Endothelial cell of umbilical vein (primary cell): ENCODE measurements around the gene SSX2IP. TPM values are rescaled to one million over a fixed set of nuclear protein-coding genes. Genes with fewer than 3 reads are reported as not detected.

Experiments used
- BruUV-seq: library from RNA; stranded (reverse); fragments of 400-500 nt; replicated peaks from 2 replicates; lab custom pipeline; 2021; lab: Mats Ljungman, UMichigan
- CTCF ChIA-PET: fragments of 300-600, 350-600 bp; sonication (Branson Sonifier 250); formaldehyde crosslinking; loops from one replicate; lab custom pipeline; 2021; ENCODE audit warnings: antibody characterized with exemption, inconsistent platforms; lab: Charles Lee
- POLR2A ChIA-PET: fragments of 300-600, 350-600 bp; sonication (Branson Sonifier 250); formaldehyde crosslinking; loops from one replicate; lab custom pipeline; 2021; ENCODE audit warnings: antibody characterized with exemption, inconsistent platforms; lab: Charles Lee
- DNase-seq: peaks from one replicate; pipeline ENCODE4 v3.0.0-alpha.2; 2011; ENCODE audit warnings: low read depth, low spot score
- FAIRE-seq: peaks from 2 replicates; lab custom pipeline; 2011; peaks lifted over from hg19 to GRCh38; lab: Jason Lieb, UNC
- H2AFZ ChIP-seq: 2 replicates; pipeline ENCODE4 v1.6.0; 2012; ENCODE audit warnings: low read depth, low read length, control low read depth, inconsistent platforms
- H3K27ac ChIP-seq: 2 replicates; pipeline ENCODE4 v1.5.1; 2011; ENCODE audit warnings: low read depth, mild to moderate bottlenecking, control low read depth, low read length, moderate library complexity; ENCODE audit not compliant: insufficient read depth
- H3K27me3 ChIP-seq, 2 experiments: 2 replicates each; pipeline versions ENCODE4 v1.6.0 to v1.6.1; 2011; ENCODE audit warnings: low read length in 2 of 2, mixed read lengths in 1 of 2; ENCODE audit not compliant: control insufficient read depth in 2 of 2, insufficient read depth in 2 of 2
- H3K36me3 ChIP-seq, 2 experiments: 2 replicates in 1 of 2; 3 replicates in 1 of 2; pipeline ENCODE4 v1.5.1; 2011; ENCODE audit warnings: low read length in 2 of 2, mild to moderate bottlenecking in 1 of 2, moderate library complexity in 1 of 2; ENCODE audit not compliant: control insufficient read depth in 2 of 2, insufficient read depth in 2 of 2; ENCODE audit errors: extremely low read depth in 1 of 2
- H3K4me1 ChIP-seq: 3 replicates; pipeline ENCODE4 v1.5.1; 2011; ENCODE audit warnings: mild to moderate bottlenecking, low read length; ENCODE audit not compliant: control insufficient read depth, insufficient read depth; ENCODE audit errors: extremely low read depth
- H3K4me2 ChIP-seq: 2 replicates; pipeline ENCODE4 v1.6.1; 2011; ENCODE audit warnings: low read length, control low read depth, mixed read lengths; ENCODE audit not compliant: insufficient read depth
- H3K4me3 ChIP-seq, 3 experiments: fragments of 200-600 bp in 1 of 3; sonication (generic), shearing (Covaris generic) in 1 of 3; replicated peaks in 1 of 3; 2 replicates each; pipeline ENCODE4 v1.5.1; 2011 to 2016; ENCODE audit warnings: control low read depth in 3 of 3, low read length in 3 of 3, mild to moderate bottlenecking in 2 of 3, inconsistent platforms in 1 of 3, low read depth in 1 of 3, moderate library complexity in 1 of 3; ENCODE audit not compliant: insufficient read depth in 1 of 3
- H3K79me2 ChIP-seq: 2 replicates; pipeline ENCODE4 v1.6.0; 2012; ENCODE audit warnings: low read length, inconsistent platforms; ENCODE audit not compliant: control insufficient read depth, insufficient read depth
- H3K9ac ChIP-seq: replicated peaks from 2 replicates; pipeline ENCODE3; 2011; ENCODE audit warnings: low read length, control low read depth; ENCODE audit not compliant: insufficient read depth; ENCODE audit errors: extremely low read depth
- H3K9me1 ChIP-seq: replicated peaks from 3 replicates; pipeline ENCODE4 v1.6.0; 2011; ENCODE audit warnings: mild to moderate bottlenecking, low read length; ENCODE audit not compliant: control insufficient read depth, insufficient read depth; ENCODE audit errors: extremely low read depth
- H3K9me3 ChIP-seq: replicated peaks from 2 replicates; pipeline ENCODE4 v1.5.1; 2012; ENCODE audit warnings: low read length, inconsistent platforms; ENCODE audit not compliant: control insufficient read depth, insufficient read depth
- H4K20me1 ChIP-seq: replicated peaks from 2 replicates; pipeline ENCODE3; 2011; ENCODE audit warnings: mild to moderate bottlenecking, low read length; ENCODE audit not compliant: control insufficient read depth, insufficient read depth; ENCODE audit errors: extremely low read depth
- CTCF ChIP-seq, 2 donors: IDR thresholded peaks; 1 replicate in 1 of 2; 2 replicates in 1 of 2; pipeline ENCODE4 v1.5.1; 2011; ENCODE audit warnings: low read length in 2 of 2, mild to moderate bottlenecking in 2 of 2, moderate library complexity in 2 of 2, control low read depth in 1 of 2, inconsistent platforms in 1 of 2, low read depth in 1 of 2; ENCODE audit not compliant: insufficient read depth in 1 of 2; ENCODE audit errors: extremely low read depth in 1 of 2
- EZH2 ChIP-seq: IDR thresholded peaks from 2 replicates; pipeline ENCODE4 v1.6.1; 2012; ENCODE audit warnings: borderline replicate concordance, low read depth, mild to moderate bottlenecking, moderate library complexity, low read length, inconsistent platforms; ENCODE audit not compliant: severe bottlenecking
- FOS ChIP-seq: IDR thresholded peaks from 2 replicates; pipeline ENCODE4 v1.6.1; 2011; ENCODE audit warnings: mild to moderate bottlenecking, low read length, moderate library complexity, borderline replicate concordance; ENCODE audit not compliant: insufficient read depth
- GATA2 ChIP-seq: IDR thresholded peaks from 2 replicates; pipeline ENCODE4 v1.7.0; 2011; ENCODE audit warnings: low read depth, mild to moderate bottlenecking, moderate library complexity, mixed read lengths, low read length; ENCODE audit not compliant: insufficient read length, insufficient read depth
- JUN ChIP-seq: IDR thresholded peaks from 2 replicates; pipeline ENCODE4 v1.6.1; 2011; ENCODE audit warnings: borderline replicate concordance, low read depth; ENCODE audit not compliant: insufficient read length, insufficient read depth
- MAX ChIP-seq: IDR thresholded peaks from 2 replicates; pipeline ENCODE4 v1.6.1; 2011; ENCODE audit not compliant: insufficient read depth, insufficient read length
- MYC ChIP-seq: IDR thresholded peaks from one replicate; pipeline ENCODE4 v1.6.1; 2011; ENCODE audit warnings: mild to moderate bottlenecking, low read depth, low read length
- POLR2A ChIP-seq: IDR thresholded peaks from 2 replicates; pipeline ENCODE4 v1.6.1; 2012; ENCODE audit warnings: low read depth, mild to moderate bottlenecking, control low read depth, low read length
- POLR2AphosphoS5 ChIP-seq: IDR thresholded peaks from 2 replicates; pipeline ENCODE4 v1.6.1; 2012; ENCODE audit warnings: low read depth, mild to moderate bottlenecking, control low read depth, low read length, moderate library complexity; ENCODE audit not compliant: insufficient read depth
- dilution Hi-C: fragments of 300-500 bp; cut with MboI; formaldehyde crosslinking; loops from one replicate; pipeline ENCODE4 v1.15.0; 2019; ENCODE audit warnings: low sequenced_read_pairs; ENCODE audit not compliant: extremely low pct_ligation_motif_present
- intact Hi-C: fragments of 100-400 bp; cut with micrococcal nuclease; formaldehyde crosslinking; loops from one replicate; pipeline ENCODE4 v1.10.0; 2022
- polyA plus RNA-seq, 4 experiments: library from polyadenylated mRNA; depleted of rRNA in 3 of 4; stranded (reverse) in 3 of 4; unstranded in 1 of 4; fragments of >200 nt; gene quantifications; 2 replicates each; pipeline versions ENCODE4 v1.2.1 to v1.2.3, GENCODE V29; 2011 to 2012; ENCODE audit warnings: missing spikeins in 1 of 4
- total RNA-seq: library from RNA; stranded (reverse); gene quantifications from 2 replicates; pipeline ENCODE4 v1.2.3, GENCODE V29; 2021

The SSX2IP gene
- total and polyA plus RNA-seq, 2 donors (not counting 3 experiments of a cell fraction or from before 2014, with no cell fraction given): 0.77 to 8.4 TPM

- Histone ChIP-seq H3K9ac (no peak overlapping the region), H3K9me1 (no peaks in the 10 kb centered on the region), H2AFZ (no peak overlapping the region), H3K4me2 (no peak overlapping the region), H3K79me2 (no peaks in the 10 kb centered on the region), H3K4me1 (no peaks in the 10 kb centered on the region), H3K27ac (no peak overlapping the region), H3K4me3 (no peak overlapping the region), H4K20me1 (no peaks in the 10 kb centered on the region), H3K27me3 (peaks cover 3 to 9% of the 10 kb centered on the region in 2 experiments), H3K36me3 (no peaks in the 10 kb centered on the region), H3K9me3 (no peaks in the 10 kb centered on the region)
- DNase-seq (no peak), FAIRE-seq (no peak)
- TF ChIP-seq MYC: no peak
- no peak for TF ChIP-seq GATA2
- TF ChIP-seq POLR2AphosphoS5: no peak
- no peak for TF ChIP-seq MAX
- TF ChIP-seq JUN: no peak
- no peak for TF ChIP-seq FOS
- no peak for TF ChIP-seq EZH2
- TF ChIP-seq POLR2A: no peak
- no peak for TF ChIP-seq CTCF (IDR thresholded peaks at IDR 0.05; ENCODE audit: extremely low read depth in 1 of 2, insufficient read depth in 1 of 2, low read depth in 1 of 2, low read length in 2 of 2)
- dilution Hi-C loops: no loop called here
- intact Hi-C loops: no loop called here
- ChIA-PET CTCF (no interaction called here), POLR2A (no interaction called here)
- no TSS peak for BruUV-seq
Measured at GRCh38 chr1:84732520-84732919, 42.3 kb upstream of the SSX2IP start.
